ENCODE results near the gene IL15RA. TPM values are rescaled to one million over a fixed set of nuclear protein-coding genes. Genes with fewer than 3 reads are reported as not detected.
"Not testable (repeated sequence)": the region's sequence is repeated elsewhere in the genome, so short reads cannot be mapped to it uniquely, and the experiment has no call there.

The IL15RA gene
- total and polyA plus RNA-seq, 10 of the 15 experiments (the other 5 are each of a cell fraction or from before 2014, with no cell fraction given) = 2.0 to 14.8 (median 12.1) TPM

- TF ChIP-seq, protein P1, sequence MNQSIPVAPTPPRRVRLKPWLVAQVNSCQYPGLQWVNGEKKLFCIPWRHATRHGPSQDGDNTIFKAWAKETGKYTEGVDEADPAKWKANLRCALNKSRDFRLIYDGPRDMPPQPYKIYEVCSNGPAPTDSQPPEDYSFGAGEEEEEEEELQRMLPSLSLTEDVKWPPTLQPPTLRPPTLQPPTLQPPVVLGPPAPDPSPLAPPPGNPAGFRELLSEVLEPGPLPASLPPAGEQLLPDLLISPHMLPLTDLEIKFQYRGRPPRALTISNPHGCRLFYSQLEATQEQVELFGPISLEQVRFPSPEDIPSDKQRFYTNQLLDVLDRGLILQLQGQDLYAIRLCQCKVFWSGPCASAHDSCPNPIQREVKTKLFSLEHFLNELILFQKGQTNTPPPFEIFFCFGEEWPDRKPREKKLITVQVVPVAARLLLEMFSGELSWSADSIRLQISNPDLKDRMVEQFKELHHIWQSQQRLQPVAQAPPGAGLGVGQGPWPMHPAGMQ (IDR thresholded peaks at IDR 0.05; ENCODE audit: borderline replicate concordance) = no peak
- TF ChIP-seq, protein P2, sequence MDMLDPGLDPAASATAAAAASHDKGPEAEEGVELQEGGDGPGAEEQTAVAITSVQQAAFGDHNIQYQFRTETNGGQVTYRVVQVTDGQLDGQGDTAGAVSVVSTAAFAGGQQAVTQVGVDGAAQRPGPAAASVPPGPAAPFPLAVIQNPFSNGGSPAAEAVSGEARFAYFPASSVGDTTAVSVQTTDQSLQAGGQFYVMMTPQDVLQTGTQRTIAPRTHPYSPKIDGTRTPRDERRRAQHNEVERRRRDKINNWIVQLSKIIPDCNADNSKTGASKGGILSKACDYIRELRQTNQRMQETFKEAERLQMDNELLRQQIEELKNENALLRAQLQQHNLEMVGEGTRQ (IDR thresholded peaks at IDR 0.05; ENCODE audit: borderline replicate concordance, low read depth, low read length) = no peak
- TF ChIP-seq CEBPB (IDR thresholded peaks at IDR 0.05; ENCODE audit: borderline replicate concordance in 1 of 2, low read depth in 2 of 2, low read length in 2 of 2) (no peak), PRDM15 (CRISPR knock-in tag; IDR thresholded peaks at IDR 0.05) (no peak)
These were observed 28.6 kb upstream of the IL15RA start (continued) for GRCh38 chr10:6005856-6006395.

GRCh38 chr10:6005161-6005804, 27.9 kb upstream of the IL15RA start:
- H4K20me1 ChIP-seq (ENCODE audit: control insufficient read depth, insufficient read depth); H3K9ac ChIP-seq (ENCODE audit: control insufficient read depth, insufficient read depth, low read length); BruUV-seq (replicated peaks); H3K27ac ChIP-seq (ENCODE audit: control insufficient read depth, insufficient read depth); DNase-seq (ENCODE audit: low read depth, low spot score); ATAC-seq; intact Hi-C loops (cut with micrococcal nuclease; ENCODE audit: unreplicated experiment); in situ Hi-C loops (cut with MboI); H3K9me3 ChIP-seq (replicated peaks; ENCODE audit: control insufficient read depth, insufficient read depth, low read length); H3K27me3 ChIP-seq (replicated peaks in 1 of 2; ENCODE audit: control insufficient read depth in 2 of 2, insufficient read depth in 2 of 2, low read length in 1 of 2); RAD21 ChIA-PET (ENCODE audit: unreplicated experiment); H3K4me2 ChIP-seq (ENCODE audit: control insufficient read depth, insufficient read depth); H3K4me1 ChIP-seq (ENCODE audit: control insufficient read depth, insufficient read depth, low read length); POLR2A ChIA-PET; H3K79me2 ChIP-seq (ENCODE audit: control insufficient read depth, insufficient read depth, low read length); H3K4me3 ChIP-seq; H3K36me3 ChIP-seq (ENCODE audit: control insufficient read depth in 2 of 2, insufficient read depth in 2 of 2, low read length in 1 of 2); FAIRE-seq; CTCF ChIA-PET; H2AFZ ChIP-seq (ENCODE audit: control insufficient read depth, low read depth, low read length): not testable (repeated sequence)
- SMC1A ChIA-PET (ENCODE audit: uncharacterized antibody, unreplicated experiment) = interaction anchor here (1.0 kb wide), 1 partner anchor 12 kb away, joined by 3 read pairs; no protein-coding TSS in a partner anchor
- 81% methylated on average over 6 of the region's 6 CpGs for WGBS (ENCODE audit: insufficient coverage, insufficient replicate concordance, low lambda C conversion rate, missing lambda C conversion rate)

All from GM12878 (cell line).